Measurements from ENCODE around the gene SMDT1. TPM values are rescaled to one million over a fixed set of nuclear protein-coding genes. Genes with fewer than 3 reads are reported as not detected.

The SMDT1 gene
- total RNA-seq, 4 donors from 2014 or later, result 9.9 to 16.2 (median 12.2) TPM

- ATAC-seq (ENCODE audit: low FRiP score) (no peak), DNase-seq (ENCODE audit: low spot score) (no peak)
- TF ChIP-seq CTCF (IDR thresholded peaks at IDR 0.05), result no peak
Observed at GRCh38 chr22:42131562-42131961, 52.1 kb downstream of the SMDT1 start.

DNA sequence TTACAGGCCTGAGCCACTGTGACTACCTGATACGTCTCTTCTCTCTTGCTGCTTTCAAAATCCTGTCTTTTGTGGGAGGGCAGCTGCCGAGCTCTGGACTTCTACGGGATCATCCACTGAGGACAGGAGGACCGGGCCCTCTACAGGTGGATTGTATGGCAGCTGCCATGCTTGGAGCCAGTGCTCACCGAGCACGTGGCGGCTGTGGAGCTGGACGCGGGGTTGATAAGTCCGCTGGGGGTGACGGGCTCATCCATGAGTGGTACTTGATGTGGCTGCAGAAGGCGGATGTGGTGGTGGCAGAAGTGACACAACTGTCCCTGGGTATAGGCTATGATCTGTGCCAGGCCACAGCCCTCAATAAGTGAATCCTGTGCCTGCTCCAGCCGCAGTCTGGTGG is 53.0 kb downstream of the SMDT1 start:
- no peak for TF ChIP-seq CTCF (IDR thresholded peaks at IDR 0.05)
- DNase-seq (ENCODE audit: low spot score) (no peak), ATAC-seq (ENCODE audit: low FRiP score) (no peak)

Small RNA genes within 50 kb of the gene (small RNA-seq; reads per million reads assigned to genes)
- gene SNORD13P1, result not detected

Other genes starting within 250 kb of the SMDT1 start
- 10 to 100 TPM; 26.3 to 63.5 (median 33.8) TPM for gene SREBF2, start 246.6 kb upstream of the SMDT1 start, total RNA-seq
- not detected for gene SHISA8, start 164.6 kb upstream of the SMDT1 start, total RNA-seq
- under 1 TPM; 0.16 to 0.84 (median 0.22) TPM for gene TNFRSF13C, start 152.9 kb upstream of the SMDT1 start, total RNA-seq
- 1 to 10 TPM in 1 of 4 donors, under 1 TPM in 1, not detected in 2; 0.84 to 5.4 TPM for gene CENPM, start 132.5 kb upstream of the SMDT1 start, total RNA-seq
- gene SEPTIN3, start 110.3 kb upstream of the SMDT1 start, total RNA-seq, result under 1 TPM in 3 of 4 donors, not detected in 1; 0.13 to 0.72 (median 0.37) TPM
- gene WBP2NL, start 80.9 kb upstream of the SMDT1 start, total RNA-seq, result 1 to 10 TPM in 1 of 4 donors, under 1 TPM in 3; 0.28 to 1.1 (median 0.72) TPM
- gene NAGA, start 8.9 kb upstream of the SMDT1 start, total RNA-seq, result 10 to 100 TPM; 24.8 to 47.6 (median 35.3) TPM
- 10 to 100 TPM in 3 of 4 donors, 1 to 10 TPM in 1; 9.3 to 22.5 (median 13.9) TPM for gene PHETA2, start 5.5 kb upstream of the SMDT1 start, total RNA-seq
- 10 to 100 TPM; 55.5 to 59.3 (median 57.7) TPM for gene NDUFA6, start 11.1 kb downstream of the SMDT1 start, total RNA-seq
- 1 to 10 TPM in 1 of 4 donors, under 1 TPM in 3; 0.28 to 1.1 (median 0.49) TPM for gene CYP2D6, start 51.1 kb downstream of the SMDT1 start, total RNA-seq
- gene TCF20, start 191.0 kb downstream of the SMDT1 start, total RNA-seq, result 10 to 100 TPM; 20.8 to 34.8 (median 23.3) TPM